ENCODE measurements around the gene NBAS.
"Not testable (repeated sequence)": the region's sequence is repeated elsewhere in the genome, so short reads cannot be mapped to it uniquely, and the experiment has no call there.

Gene NBAS

GRCh38 chr2:15346624-15347023, 214.5 kb downstream of the NBAS start:
- CTCF ChIA-PET: no interaction called here

GRCh38 chr2:15337996-15338666, 223.0 kb downstream of the NBAS start:
- no peak overlapping the region for H3K4me3 ChIP-seq (ENCODE audit: low read depth, low read length)
- DNase-seq (ENCODE audit: low read depth, low spot score): no peak
- POLR2A ChIA-PET: no interaction called here
- CTCF ChIA-PET: no interaction called here
- TF ChIP-seq CTCF (IDR thresholded peaks at IDR 0.05; ENCODE audit: insufficient read depth, low read length, missing control alignments): no peak

More at GRCh38 chr2:15346624-15347023, 214.5 kb downstream of the NBAS start:
- POLR2A ChIA-PET: no interaction called here
- DNase-seq (ENCODE audit: low read depth, low spot score): no peak
- no peak for TF ChIP-seq CTCF (IDR thresholded peaks at IDR 0.05; ENCODE audit: insufficient read depth, low read length, missing control alignments)
- H3K4me3 ChIP-seq (ENCODE audit: low read depth, low read length): no peak overlapping the region

DNA sequence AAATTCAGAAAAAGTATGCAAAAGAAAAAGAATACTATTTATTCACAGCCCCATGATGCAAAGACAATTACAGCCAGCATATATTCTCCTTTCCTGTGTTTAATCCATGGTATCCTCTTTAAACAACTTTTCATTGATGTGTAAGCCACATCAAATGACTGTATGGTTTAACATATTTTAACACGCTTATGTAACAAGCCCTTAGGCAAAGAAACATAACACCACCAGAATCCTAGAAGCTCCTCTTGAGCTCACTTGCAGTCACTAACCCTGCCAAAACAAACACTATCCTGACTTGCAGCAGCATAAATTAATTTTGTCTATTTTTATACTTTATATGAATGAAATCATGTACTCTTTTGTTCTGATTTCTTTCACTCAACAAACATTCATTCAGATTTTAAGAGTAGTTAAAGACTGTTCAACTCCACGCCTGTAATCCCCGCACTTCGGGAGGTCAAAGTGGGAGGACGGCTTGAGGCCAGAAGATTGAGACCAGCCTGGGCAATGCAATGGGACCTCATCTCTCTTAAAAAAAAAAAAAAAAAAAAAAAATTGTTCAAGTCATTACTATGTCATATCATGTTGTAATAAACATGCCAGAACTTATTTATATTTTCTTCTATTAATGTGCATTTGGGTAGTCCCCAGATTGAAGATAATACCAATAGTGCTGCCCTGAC, 226.3 kb downstream of the NBAS start:
- DNase-seq (ENCODE audit: low read depth, low spot score): peak; percentile 67
- TF ChIP-seq CTCF (IDR thresholded peaks at IDR 0.05; ENCODE audit: insufficient read depth, low read length, missing control alignments): no peak
- ChIA-PET CTCF (no interaction called here), POLR2A (no interaction called here)
- H3K4me3 ChIP-seq (ENCODE audit: low read depth, low read length): no peak overlapping the region

- POLR2A ChIA-PET: no interaction called here
- no peak overlapping the region for H3K4me3 ChIP-seq (ENCODE audit: low read depth, low read length)
- no peak for TF ChIP-seq CTCF (IDR thresholded peaks at IDR 0.05; ENCODE audit: insufficient read depth, low read length, missing control alignments)
- CTCF ChIA-PET: no interaction called here
- DNase-seq (ENCODE audit: low read depth, low spot score): no peak
Observed at GRCh38 chr2:15331787-15332186, 229.3 kb downstream of the NBAS start.

GRCh38 chr2:15325296-15325695, 235.8 kb downstream of the NBAS start:
- DNase-seq (ENCODE audit: low read depth, low spot score): no peak
- no peak overlapping the region for H3K4me3 ChIP-seq (ENCODE audit: low read depth, low read length)
- CTCF ChIA-PET: no interaction called here
- POLR2A ChIA-PET: no interaction called here
- TF ChIP-seq CTCF (IDR thresholded peaks at IDR 0.05; ENCODE audit: insufficient read depth, low read length, missing control alignments): no peak

GRCh38 chr2:15323227-15323626, 237.9 kb downstream of the NBAS start:
- POLR2A ChIA-PET: no interaction called here
- CTCF ChIA-PET: no interaction called here

GRCh38 chr2:15321481-15321880, 239.7 kb downstream of the NBAS start:
- CTCF ChIA-PET; POLR2A ChIA-PET; H3K4me3 ChIP-seq (ENCODE audit: low read depth, low read length); DNase-seq (ENCODE audit: low read depth, low spot score): not testable (repeated sequence)

More at GRCh38 chr2:15323227-15323626, 237.9 kb downstream of the NBAS start:
- no peak for DNase-seq (ENCODE audit: low read depth, low spot score)
- TF ChIP-seq CTCF (IDR thresholded peaks at IDR 0.05; ENCODE audit: insufficient read depth, low read length, missing control alignments): no peak
- H3K4me3 ChIP-seq (ENCODE audit: low read depth, low read length): no peak overlapping the region

Data from AG04449 (cell line).